ENCODE data around the gene AAGAB.
"Not testable (repeated sequence)": the region's sequence is repeated elsewhere in the genome, so short reads cannot be mapped to it uniquely, and the experiment has no call there.

Gene AAGAB

DNA sequence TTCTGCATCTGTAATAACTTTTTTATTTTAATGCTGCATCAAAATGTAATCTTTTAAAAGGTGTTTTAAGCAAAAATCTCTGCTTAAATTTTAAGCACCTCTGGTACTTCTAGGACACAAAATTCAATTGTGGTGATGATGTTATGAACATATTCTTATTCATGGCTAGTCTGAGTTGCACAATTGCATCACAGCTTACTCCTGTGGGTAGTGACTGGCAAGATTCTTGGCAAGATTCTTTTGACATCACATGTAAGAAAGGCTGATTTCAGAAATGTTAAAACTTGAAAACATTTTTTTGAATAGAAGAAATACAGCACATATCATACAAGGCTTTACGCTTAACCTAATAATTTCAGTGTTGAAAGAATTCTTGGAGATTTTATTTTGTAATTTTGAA is 35.9 kb upstream of the AAGAB start:
- DNase-seq (ENCODE audit: low read depth), result peak; percentile 58
- H3K4me3 ChIP-seq (ENCODE audit: control insufficient read depth, low read depth, low read length), result no peak overlapping the region
- TF ChIP-seq, protein P1, sequence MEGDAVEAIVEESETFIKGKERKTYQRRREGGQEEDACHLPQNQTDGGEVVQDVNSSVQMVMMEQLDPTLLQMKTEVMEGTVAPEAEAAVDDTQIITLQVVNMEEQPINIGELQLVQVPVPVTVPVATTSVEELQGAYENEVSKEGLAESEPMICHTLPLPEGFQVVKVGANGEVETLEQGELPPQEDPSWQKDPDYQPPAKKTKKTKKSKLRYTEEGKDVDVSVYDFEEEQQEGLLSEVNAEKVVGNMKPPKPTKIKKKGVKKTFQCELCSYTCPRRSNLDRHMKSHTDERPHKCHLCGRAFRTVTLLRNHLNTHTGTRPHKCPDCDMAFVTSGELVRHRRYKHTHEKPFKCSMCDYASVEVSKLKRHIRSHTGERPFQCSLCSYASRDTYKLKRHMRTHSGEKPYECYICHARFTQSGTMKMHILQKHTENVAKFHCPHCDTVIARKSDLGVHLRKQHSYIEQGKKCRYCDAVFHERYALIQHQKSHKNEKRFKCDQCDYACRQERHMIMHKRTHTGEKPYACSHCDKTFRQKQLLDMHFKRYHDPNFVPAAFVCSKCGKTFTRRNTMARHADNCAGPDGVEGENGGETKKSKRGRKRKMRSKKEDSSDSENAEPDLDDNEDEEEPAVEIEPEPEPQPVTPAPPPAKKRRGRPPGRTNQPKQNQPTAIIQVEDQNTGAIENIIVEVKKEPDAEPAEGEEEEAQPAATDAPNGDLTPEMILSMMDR (conservative IDR thresholded peaks at IDR 0.05; ENCODE audit: control insufficient read depth, insufficient read depth, low read depth, low read length), result no peak

DNA sequence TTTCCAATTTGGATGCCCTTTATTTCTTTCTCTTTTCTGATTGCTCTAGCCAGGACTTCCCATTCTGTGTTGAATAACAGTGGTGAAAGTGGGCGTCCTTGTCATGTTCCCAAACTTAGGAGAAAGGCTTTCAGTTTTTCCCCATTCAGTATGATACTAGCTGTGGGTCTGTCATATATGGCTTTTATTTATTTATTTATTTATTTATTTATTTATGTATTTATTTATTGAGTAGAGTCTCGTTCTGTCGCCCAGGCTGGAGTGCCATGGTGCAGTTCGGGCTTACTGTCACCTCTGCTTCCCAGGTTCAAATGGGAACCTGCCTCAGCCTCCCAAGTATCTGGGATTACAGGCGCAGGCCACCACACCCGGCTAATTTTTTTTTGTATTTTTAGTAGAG is 31.9 kb upstream of the AAGAB start:
- not testable (repeated sequence) for H3K4me3 ChIP-seq (ENCODE audit: control insufficient read depth, low read depth, low read length); DNase-seq (ENCODE audit: low read depth)

DNA sequence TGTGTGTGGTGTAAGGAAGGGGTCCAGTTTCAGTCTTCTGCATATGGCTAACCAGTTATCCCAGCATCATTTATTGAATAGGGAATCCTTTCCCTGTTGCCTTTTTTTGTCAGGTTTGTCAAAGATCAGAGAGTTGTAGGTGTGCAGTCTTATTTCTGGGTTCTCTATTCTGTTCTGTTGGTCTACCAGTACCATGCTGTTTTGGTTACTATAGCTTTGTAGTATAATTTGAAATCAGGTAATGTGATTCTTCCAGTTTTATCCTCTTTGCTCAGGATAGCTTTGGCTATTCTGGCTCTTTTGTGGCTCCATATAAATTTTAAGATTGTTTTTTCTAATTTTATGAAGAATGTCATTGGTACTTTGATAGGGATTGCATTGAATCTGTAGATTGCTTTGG is 31.2 kb upstream of the AAGAB start:
- H3K4me3 ChIP-seq (ENCODE audit: control insufficient read depth, low read depth, low read length); DNase-seq (ENCODE audit: low read depth): not testable (repeated sequence)

DNA sequence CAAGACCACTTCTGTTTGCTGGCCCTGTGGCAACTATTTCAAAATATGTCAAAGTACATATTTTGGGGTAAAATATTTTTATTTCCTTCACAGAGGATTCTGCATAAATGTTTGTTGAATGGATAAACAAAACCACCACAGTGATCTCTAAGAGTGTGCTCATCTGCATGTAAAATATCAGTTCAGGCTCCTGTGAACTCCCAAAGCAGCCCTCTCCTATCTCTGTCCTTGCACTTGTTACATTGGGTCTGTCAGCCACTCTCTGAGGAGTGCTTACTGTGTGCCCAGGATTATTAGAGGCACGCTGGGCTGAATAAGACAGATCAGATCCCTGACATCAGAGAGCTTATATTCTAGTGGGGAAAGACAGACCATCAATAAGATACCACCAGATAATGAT is 27.3 kb upstream of the AAGAB start:
- DNase-seq (ENCODE audit: low read depth), result no peak
- TF ChIP-seq, protein P1 (conservative IDR thresholded peaks at IDR 0.05; ENCODE audit: control insufficient read depth, insufficient read depth, low read depth, low read length), result no peak
- no peak overlapping the region for H3K4me3 ChIP-seq (ENCODE audit: control insufficient read depth, low read depth, low read length)

DNA sequence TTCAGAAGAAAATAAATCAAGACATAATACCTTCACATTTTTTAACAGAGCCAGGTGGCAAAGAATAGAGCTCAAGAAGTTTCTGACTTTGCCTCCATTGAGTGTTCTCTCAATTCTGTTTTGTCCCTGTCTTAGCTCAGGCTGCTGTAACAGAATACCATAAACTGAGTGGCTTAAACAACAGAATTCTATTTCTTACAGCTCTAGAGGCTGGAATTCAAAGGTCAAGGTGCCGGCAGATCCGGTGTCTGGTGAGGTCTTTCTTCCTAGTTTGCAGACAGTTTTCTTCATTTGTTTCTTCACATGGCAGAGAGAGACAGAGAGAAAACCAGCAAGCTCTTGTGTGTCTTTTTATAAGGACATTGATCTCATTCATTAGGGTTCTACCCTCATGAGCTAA is 25.8 kb upstream of the AAGAB start:
- H3K4me3 ChIP-seq (ENCODE audit: control insufficient read depth, low read depth, low read length), result no peak overlapping the region
- DNase-seq (ENCODE audit: low read depth), result no peak
- TF ChIP-seq, protein P1 (conservative IDR thresholded peaks at IDR 0.05; ENCODE audit: control insufficient read depth, insufficient read depth, low read depth, low read length), result no peak

DNA sequence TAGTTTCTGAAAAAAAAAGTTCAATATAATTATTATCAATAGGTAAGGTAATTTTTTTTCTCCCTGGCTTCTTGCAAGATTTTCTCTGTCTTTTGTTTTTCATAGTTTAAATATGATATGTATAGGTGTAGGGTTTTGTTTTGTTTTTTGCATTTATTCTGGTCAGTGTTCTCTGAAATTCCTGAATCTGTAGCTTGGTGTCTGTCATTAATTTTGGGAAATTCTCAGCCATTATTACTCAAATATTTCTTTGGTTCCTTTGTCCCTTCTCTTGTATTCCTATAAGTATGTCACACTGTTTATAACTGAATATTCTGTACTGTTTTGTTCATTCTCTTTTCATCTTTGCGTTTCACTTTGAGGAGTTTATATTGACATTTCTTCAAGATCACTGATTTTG is 22.2 kb upstream of the AAGAB start:
- H3K4me3 ChIP-seq (ENCODE audit: control insufficient read depth, low read depth, low read length), result no peak overlapping the region
- no peak for DNase-seq (ENCODE audit: low read depth)
- TF ChIP-seq, protein P1 (conservative IDR thresholded peaks at IDR 0.05; ENCODE audit: control insufficient read depth, insufficient read depth, low read depth, low read length), result no peak

DNA sequence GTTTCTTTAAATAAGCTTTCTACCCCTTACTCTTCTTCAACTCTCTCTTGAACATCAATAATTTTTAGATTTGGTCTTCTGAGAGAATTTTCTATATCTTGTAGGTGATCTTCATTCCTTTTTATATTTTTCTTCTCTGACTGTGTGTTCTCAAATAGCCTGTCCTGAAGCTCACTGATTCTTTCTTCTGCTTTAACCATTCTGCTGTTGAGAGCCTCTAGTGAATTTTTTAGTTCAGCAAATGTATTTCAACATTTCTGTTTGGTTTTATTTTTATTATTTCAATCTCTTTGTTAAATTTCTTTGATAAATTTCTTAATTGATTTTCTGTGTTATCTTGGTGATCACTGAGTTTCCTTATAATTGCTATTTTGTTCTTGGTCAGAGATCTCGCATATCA is 19.8 kb upstream of the AAGAB start:
- H3K4me3 ChIP-seq (ENCODE audit: control insufficient read depth, low read depth, low read length), result no peak overlapping the region
- no peak for DNase-seq (ENCODE audit: low read depth)
- TF ChIP-seq, protein P1 (conservative IDR thresholded peaks at IDR 0.05; ENCODE audit: control insufficient read depth, insufficient read depth, low read depth, low read length), result no peak

Data from fibroblast of mammary gland (primary cell).